Measurements from ENCODE around the gene ATP5F1A.
A peak's percentile ranks its signal among the peaks of the same experiment; 100 is the strongest.
"Not testable (repeated sequence)": the region's sequence is repeated elsewhere in the genome, so short reads cannot be mapped to it uniquely, and the experiment has no call there.

Gene ATP5F1A

DNA sequence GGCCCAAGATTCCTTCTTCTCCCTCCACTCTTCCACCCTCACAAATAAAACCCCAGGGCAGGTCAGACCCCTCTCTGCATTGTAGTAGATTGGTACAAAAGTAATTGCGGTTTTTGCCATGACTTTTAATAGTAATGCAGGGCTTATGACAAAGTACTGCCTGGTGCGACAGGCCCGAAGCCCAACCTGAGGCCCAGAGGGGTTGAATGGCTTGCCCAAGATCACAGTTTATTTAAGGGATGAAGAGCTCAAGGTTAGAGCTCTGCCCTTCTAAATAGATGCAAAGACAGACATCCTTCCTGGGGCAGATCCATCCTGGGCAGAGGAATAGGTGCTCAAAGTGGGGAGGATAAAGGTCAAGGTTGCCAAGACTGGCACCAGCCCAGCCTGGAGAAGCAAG is 25.1 kb downstream of the ATP5F1A start:
- no peak for DNase-seq

DNA sequence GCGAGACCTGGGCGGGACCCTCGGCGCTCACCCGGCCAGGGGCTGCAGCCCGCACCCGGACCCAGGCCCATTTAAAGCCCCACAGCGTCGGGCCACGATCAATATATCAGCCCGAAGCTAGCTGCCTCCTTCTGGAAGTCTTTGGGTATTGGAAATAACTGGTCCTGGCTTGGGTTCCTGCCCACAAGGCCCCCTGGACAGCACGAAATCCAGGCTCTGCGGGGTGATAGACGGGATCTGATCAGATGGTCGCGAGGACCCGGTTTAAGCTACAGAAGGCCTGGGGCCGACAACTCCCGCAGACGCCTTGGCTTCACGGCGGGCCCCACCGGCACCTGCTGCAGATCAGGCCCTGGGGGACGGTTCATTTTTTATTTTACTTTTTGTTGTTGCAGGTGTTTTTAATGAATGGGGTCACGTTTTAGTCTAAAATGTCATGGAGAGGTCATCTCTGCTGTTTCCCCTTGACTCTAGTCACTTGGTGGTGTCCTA is 25.7 kb downstream of the ATP5F1A start:
- no peak for DNase-seq

GRCh38 chr18:46071653-46072375 is 26.3 kb downstream of the ATP5F1A start, which contains the start of gene PSTPIP2:
Gene PSTPIP2, minus strand, starts transcription at chr18:46072260. Its CDS starts 72 bp downstream, at chr18:46072188.
- DNase-seq = peak; percentile 22

DNA sequence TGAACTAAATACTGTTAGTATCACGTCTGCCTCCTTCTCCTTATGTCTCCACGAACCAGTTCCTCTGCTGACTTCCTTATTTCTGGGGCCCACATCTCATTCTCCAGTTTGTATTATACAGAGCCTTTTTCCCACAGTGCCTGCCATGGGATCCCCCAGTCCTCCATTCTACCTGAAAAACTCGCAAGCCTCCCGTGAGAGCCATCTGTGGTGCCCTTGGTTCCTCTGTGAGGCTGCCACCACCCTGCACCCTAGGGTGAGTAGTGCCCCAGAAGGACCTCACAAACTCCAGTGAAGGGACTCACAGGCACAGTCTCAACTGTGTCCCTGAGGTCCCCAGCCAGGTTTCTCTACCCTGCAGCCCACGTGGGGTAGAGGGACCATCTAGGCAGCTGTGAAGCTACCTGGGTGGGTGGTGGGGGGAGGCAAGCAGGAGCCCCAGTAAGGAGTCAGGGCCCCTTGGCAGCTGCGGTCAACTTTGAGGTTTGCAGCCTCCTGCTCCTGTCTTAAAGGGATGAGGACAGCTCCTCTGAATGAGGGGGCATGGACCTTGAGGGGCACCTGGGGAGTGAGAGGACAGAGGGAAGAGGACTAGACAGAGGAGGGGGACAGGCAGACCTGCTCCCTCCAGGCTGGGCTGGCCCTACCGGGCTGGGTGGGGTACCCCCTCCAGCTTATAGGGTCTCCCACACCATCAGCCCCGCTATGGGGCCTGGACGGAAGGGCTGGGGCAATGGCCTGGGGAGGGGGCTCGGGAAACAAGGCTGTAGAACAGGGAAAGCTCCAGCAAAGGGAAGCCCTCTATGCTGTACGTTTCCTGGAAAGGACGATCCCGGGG is 27.1 kb downstream of the ATP5F1A start:
- DNase-seq = no peak

DNA sequence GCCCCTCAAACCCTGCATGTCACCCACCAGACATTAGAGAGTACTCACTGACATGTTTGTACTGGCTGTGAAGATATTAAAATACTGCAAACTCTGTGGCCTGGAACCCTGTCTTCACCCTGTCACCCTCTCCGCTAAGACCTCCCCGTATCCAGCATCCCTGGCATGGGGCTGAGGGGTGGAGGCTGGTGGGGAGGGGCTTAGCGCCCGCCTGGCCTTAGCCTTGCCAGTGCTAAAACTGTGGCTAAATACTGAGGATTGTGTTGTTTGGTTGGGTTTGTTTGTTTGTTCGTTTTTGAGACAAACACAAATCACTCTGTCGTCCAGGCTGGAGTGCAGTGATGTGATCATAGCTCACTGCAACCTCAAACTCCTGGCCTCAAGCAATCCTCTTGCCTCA is 27.9 kb downstream of the ATP5F1A start:
- no peak for DNase-seq

GRCh38 chr18:46069524-46069923 is 28.6 kb downstream of the ATP5F1A start:
- DNase-seq = no peak

- no peak for DNase-seq
These were observed 29.3 kb downstream of the ATP5F1A start for GRCh38 chr18:46068763-46069162.

DNA sequence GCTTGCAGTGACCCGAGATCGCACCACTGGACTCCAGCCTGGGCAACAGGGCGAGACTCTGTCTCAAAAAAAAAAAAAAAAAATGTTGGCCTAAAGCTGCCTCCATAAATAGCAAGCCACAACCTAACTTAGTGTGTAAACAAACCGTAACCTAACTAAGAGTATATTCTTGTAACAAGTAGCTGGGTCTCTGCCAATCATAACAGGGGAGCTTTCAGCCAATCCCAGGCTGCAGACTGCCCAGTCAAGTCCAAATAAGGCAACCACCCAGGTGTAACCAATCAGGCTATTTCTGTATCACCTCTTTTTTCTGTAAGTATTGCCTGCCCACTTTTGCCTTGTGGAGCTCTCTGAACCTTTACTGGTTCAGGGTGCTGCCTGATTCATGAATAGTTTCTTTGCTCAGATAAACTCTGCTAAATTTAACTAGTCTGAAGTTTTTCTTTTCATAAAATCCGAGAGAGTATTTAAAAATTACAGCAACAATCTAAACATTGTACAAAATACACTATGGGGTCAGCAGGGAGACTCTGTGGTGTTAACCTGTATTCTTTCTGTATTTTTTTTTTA is 30.6 kb downstream of the ATP5F1A start:
- no peak for DNase-seq

- DNase-seq = no peak
These were observed 35.3 kb downstream of the ATP5F1A start for GRCh38 chr18:46062781-46063180.

GRCh38 chr18:46061796-46062195 is 36.3 kb downstream of the ATP5F1A start:
- no peak for DNase-seq

DNA sequence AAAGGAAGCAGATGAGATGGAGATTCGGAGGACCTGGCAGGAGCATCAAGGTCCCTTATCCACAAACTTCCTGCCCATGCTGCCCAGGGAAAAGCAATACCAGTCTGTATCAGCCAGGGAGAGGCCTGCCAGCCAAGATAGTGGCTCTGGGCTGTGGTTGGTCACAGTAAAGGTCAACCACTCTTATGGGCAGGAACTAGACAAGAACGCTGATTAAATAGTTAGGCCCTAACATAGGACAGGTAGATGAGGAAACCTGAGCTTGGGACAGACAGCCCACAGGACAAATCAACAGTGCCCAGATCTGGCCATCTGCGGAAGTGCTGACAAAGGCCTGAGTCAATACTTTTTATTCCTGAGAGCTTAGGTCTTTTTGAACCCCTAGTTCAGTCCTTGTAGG is 36.7 kb downstream of the ATP5F1A start:
- DNase-seq = no peak

DNA sequence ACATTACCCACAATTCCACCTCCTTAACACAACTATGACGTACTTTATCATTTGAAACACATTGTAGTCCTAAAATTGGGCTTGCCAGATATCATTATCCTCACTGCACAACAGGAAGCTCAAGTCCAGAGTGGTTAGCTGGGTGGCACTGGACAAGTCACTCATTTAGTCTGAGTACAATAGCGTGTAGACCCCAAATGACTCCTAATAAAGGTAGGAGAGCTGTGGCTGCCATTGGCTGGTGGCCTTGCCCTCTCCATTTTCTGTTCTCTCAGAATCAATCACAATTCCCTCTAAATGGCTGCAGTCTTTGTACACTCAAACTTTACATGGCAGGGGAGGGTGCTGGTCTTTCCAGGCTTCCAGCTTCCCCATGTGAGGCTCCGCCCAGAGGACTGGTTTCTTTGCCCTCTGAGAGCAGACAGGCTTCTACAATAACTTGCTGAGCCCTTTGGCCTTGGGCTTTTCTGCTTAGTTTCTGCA is 37.7 kb downstream of the ATP5F1A start:
- DNase-seq = no peak

GRCh38 chr18:46055838-46056230 is 42.3 kb downstream of the ATP5F1A start:
- no peak for DNase-seq

DNA sequence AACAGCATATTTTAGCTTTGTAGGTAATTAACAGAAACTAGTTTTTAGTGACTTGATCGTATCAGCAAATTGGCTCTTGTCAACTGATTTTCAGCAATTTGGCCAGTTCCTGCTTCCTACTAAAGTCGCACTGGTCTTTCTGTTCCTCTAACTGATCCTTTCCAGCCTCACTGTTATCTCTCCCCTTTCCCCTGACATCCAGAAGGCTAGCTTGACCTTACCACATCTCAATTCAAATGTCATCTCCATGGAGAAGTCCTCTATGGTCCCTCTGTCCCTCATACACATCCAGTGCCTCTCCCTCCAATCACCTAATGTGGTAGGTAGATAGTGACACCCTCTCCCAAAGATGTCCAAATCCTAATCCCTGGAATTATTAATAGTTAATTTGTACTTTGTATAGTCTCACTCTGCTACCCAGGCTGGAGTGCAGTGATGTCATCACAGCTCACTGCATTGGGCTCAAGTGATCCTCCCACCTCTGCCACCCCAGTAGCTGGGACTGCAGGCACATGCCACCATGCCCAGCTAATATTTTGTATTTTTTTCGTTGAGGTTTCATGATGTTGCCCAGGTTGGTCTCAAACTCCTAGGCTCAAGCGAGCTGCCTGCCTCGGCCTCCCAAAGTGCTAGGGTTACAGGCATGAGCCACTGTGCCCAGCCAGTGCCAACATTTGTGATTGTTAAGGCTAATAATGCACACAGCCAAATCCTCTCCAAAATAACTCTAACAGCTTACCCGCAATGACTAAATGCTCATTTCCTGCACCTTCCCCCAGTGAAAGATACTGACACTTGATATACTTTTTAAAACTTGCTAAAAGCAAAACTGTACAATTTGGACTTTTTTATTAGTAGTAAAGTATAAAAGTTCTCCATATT is 42.9 kb downstream of the ATP5F1A start:
- no peak for DNase-seq

GRCh38 chr18:46053368-46054095 is 44.6 kb downstream of the ATP5F1A start:
- no peak for DNase-seq

DNA sequence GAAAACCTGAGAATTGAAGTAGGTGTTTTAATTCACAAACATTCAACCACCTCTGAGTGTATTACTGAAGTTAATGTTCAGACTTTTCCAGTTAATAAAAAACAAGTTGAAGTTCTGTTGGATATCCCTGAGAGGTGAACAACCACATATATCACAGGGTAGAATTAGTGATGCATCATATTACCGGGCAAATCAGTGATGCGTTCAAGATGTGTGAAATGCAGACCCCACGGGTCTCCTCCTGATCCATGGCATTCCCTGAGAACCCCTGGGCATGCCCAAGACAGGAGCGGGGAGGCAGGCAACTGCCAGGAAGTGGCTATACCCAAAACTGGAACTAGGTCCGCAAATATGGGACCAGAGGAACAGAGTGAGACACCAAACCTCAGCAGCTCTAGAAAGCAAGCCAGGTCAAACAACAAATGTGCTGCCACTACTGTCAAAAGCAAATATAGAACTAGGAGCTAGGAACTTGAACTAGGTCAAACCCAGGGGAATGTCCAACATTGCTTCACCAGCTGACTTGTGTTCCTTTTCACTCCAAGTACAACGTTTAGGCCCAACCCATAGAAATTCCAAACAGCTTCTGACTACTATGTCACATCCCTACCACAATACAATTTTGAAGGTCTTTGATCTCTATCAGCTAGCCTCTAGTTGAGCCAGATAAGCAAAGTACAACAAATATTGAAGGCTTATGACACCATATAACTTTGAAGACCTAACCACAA is 46.2 kb downstream of the ATP5F1A start:
- DNase-seq = no peak

DNA sequence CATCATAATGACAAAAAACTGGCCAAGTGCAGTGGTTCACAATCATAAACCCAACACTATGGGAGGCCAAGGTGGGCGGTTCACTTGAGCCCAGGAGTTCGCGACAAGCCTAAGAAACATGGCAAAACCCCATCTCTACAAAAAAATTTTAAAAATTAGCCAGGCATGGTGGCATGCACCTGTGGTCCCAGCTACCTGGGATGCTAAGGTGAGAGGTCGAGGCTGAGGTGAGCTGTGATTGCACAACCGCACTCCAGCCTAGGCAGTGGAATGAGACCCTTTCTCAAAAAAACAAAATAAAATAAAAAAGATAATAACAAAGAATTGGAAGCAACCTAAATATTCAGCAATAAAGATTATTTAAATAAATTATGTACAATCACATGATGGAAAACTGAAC is 47.8 kb downstream of the ATP5F1A start:
- DNase-seq = no peak

- DNase-seq = no peak
These were observed 49.5 kb downstream of the ATP5F1A start for GRCh38 chr18:46048641-46049040.

DNA sequence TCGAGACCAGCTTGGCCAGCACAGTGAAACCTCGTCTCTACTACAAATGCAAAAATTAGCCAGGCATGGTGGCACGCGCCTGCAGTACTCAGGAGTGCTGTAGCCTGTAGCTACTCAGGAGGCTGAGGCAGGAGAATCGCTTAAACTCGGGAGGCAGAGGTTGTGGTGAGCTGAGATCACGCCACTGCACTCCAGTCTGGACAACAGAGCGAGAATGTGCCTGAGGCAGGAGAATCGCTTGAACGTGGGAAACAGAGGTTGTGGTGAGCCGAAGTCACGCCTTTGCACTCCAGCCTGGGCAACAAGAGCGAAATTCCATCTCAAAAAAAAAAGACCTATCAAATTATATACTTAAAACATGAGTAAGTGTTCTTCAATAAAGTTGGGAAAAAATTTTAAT is 50.7 kb downstream of the ATP5F1A start:
- not testable (repeated sequence) for DNase-seq

- DNase-seq = no peak
These were observed 51.4 kb downstream of the ATP5F1A start for GRCh38 chr18:46046688-46047087.

- DNase-seq = no peak
These were observed 52.0 kb downstream of the ATP5F1A start for GRCh38 chr18:46046126-46046525.

Measured in amniotic stem cell (primary cell).